Left renal pelvis (tissue), 4 donors: ENCODE measurements around the gene DPP7. TPM values are rescaled to one million over a fixed set of nuclear protein-coding genes. Genes with fewer than 3 reads are reported as not detected.

Experiments
- DNase-seq, 4 donors: peaks; one replicate each; pipeline ENCODE4 v3.0.0-alpha.2; 2013; ENCODE audit warnings: low read depth in 4 of 4, low spot score in 3 of 4
- polyA plus RNA-seq, 4 donors: library from polyadenylated mRNA; unstranded; fragments of 120-200 nt; gene quantifications; one replicate each; pipeline ENCODE4 v1.2.1, GENCODE V29; 2013; ENCODE audit not compliant: insufficient read length in 4 of 4

The DPP7 gene
- polyA plus RNA-seq, 4 donors = 11.1 to 34.8 (median 17.9) TPM

DNA sequence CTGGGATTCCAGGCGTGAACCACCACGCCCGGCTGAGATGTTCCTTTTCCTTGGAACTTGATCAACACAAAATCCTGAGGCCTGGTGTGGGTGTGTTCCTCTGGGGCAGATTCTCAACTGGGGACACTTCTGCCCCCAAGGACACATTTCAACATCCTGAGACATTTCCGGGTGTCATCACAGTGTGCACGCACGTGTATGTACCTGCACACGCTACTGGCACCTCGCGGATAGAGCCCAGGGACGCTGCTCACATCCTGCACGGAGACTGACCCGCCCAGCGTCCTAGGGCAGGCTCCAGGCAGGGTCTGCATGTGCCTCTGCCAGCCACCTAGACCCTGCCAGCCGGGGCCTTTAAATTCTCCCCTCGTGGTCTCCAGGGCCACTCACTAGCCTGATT is 52.1 kb downstream of the DPP7 start:
- DNase-seq = no peak

Other genes starting within 250 kb of the DPP7 start
- gene EDF1, start 248.4 kb downstream of the DPP7 start, polyA plus RNA-seq = 100 to 1,000 TPM; 266 to 396 (median 335) TPM
- 10 to 100 TPM in 3 of 4 donors, 1 to 10 TPM in 1; 6.4 to 16.3 (median 13.3) TPM for gene TRAF2, start 228.2 kb downstream of the DPP7 start, polyA plus RNA-seq
- 10 to 100 TPM; 34.7 to 67.2 (median 37.2) TPM for gene FBXW5, start 170.0 kb downstream of the DPP7 start, polyA plus RNA-seq
- gene C8G, start 169.5 kb downstream of the DPP7 start, polyA plus RNA-seq = 1 to 10 TPM in 1 of 4 donors, under 1 TPM in 3; 0.26 to 1.1 (median 0.52) TPM
- gene LCN12, start 162.5 kb downstream of the DPP7 start, polyA plus RNA-seq = 10 to 100 TPM in 3 of 4 donors, 1 to 10 TPM in 1; 1.4 to 54.6 (median 23.8) TPM
- gene PTGDS, start 137.2 kb downstream of the DPP7 start, polyA plus RNA-seq = 10 to 100 TPM in 3 of 4 donors, 1 to 10 TPM in 1; 3.8 to 66.7 (median 27.7) TPM
- gene LCNL1, start 131.7 kb downstream of the DPP7 start, polyA plus RNA-seq = under 1 TPM in 3 of 4 donors, not detected in 1; 0.11 to 0.45 (median 0.13) TPM
- gene PAXX, start 122.3 kb downstream of the DPP7 start, polyA plus RNA-seq = 10 to 100 TPM; 22.4 to 46.5 (median 28.3) TPM
- gene CLIC3, start 118.2 kb downstream of the DPP7 start, polyA plus RNA-seq = 1 to 10 TPM in 1 of 4 donors, under 1 TPM in 3; 0.34 to 1.4 (median 0.57) TPM
- 10 to 100 TPM; 18.7 to 52.8 (median 39.7) TPM for gene ABCA2, start 86.5 kb downstream of the DPP7 start, polyA plus RNA-seq
- not detected for gene FUT7, start 82.6 kb downstream of the DPP7 start, polyA plus RNA-seq
- 10 to 100 TPM; 20.4 to 48.7 (median 36.8) TPM for gene NPDC1, start 68.6 kb downstream of the DPP7 start, polyA plus RNA-seq
- 1 to 10 TPM; 3.2 to 7.5 (median 5.8) TPM for gene ENTPD2, start 60.7 kb downstream of the DPP7 start, polyA plus RNA-seq
- gene SAPCD2, start 44.2 kb downstream of the DPP7 start, polyA plus RNA-seq = 1 to 10 TPM; 4.5 to 8.3 (median 5.7) TPM
- gene UAP1L1, start 37.2 kb downstream of the DPP7 start, polyA plus RNA-seq = 1 to 10 TPM; 1.6 to 6.6 (median 4.9) TPM
- gene MAN1B1, start 27.7 kb downstream of the DPP7 start, polyA plus RNA-seq = 10 to 100 TPM; 48.7 to 73.8 (median 52.6) TPM
- gene GRIN1, start 24.4 kb upstream of the DPP7 start, polyA plus RNA-seq = under 1 TPM in 1 of 4 donors, not detected in 3; 0.20 TPM
- not detected for gene LRRC26, start 55.3 kb upstream of the DPP7 start, polyA plus RNA-seq
- gene TMEM210, start 57.3 kb upstream of the DPP7 start, polyA plus RNA-seq = not detected
- gene ANAPC2, start 73.8 kb upstream of the DPP7 start, polyA plus RNA-seq = 10 to 100 TPM; 32.7 to 54.9 (median 41.4) TPM
- gene SSNA1, start 73.9 kb upstream of the DPP7 start, polyA plus RNA-seq = 10 to 100 TPM; 35.6 to 63.6 (median 43.0) TPM
- gene TPRN, start 86.0 kb upstream of the DPP7 start, polyA plus RNA-seq = 10 to 100 TPM in 3 of 4 donors, 1 to 10 TPM in 1; 8.3 to 19.6 (median 11.5) TPM
- 10 to 100 TPM; 39.3 to 46.6 (median 44.9) TPM for gene TMEM203, start 90.9 kb upstream of the DPP7 start, polyA plus RNA-seq
- gene NDOR1, start 91.0 kb upstream of the DPP7 start, polyA plus RNA-seq = 10 to 100 TPM in 2 of 4 donors, 1 to 10 TPM in 2; 8.8 to 18.8 (median 9.6) TPM
- 10 to 100 TPM in 1 of 4 donors, 1 to 10 TPM in 3; 3.2 to 15.3 (median 8.1) TPM for gene RNF208, start 107.5 kb upstream of the DPP7 start, polyA plus RNA-seq
- 10 to 100 TPM in 2 of 4 donors, 1 to 10 TPM in 1, under 1 TPM in 1; 0.78 to 16.4 (median 7.9) TPM for gene CYSRT1, start 110.4 kb upstream of the DPP7 start, polyA plus RNA-seq
- gene RNF224, start 112.8 kb upstream of the DPP7 start, polyA plus RNA-seq = 10 to 100 TPM in 2 of 4 donors, 1 to 10 TPM in 1, under 1 TPM in 1; 0.41 to 15.5 (median 7.7) TPM
- gene SLC34A3, start 116.2 kb upstream of the DPP7 start, polyA plus RNA-seq = 10 to 100 TPM in 1 of 4 donors, 1 to 10 TPM in 2, under 1 TPM in 1; 0.37 to 13.7 (median 5.2) TPM
- gene TUBB4B, start 126.6 kb upstream of the DPP7 start, polyA plus RNA-seq = 100 to 1,000 TPM; 149 to 396 (median 315) TPM
- gene STPG3, start 136.6 kb upstream of the DPP7 start, polyA plus RNA-seq = 1 to 10 TPM in 3 of 4 donors, under 1 TPM in 1; 0.57 to 4.8 (median 1.7) TPM
- 10 to 100 TPM; 44.5 to 56.7 (median 50.4) TPM for gene NELFB, start 140.6 kb upstream of the DPP7 start, polyA plus RNA-seq
- gene TOR4A, start 163.0 kb upstream of the DPP7 start, polyA plus RNA-seq = 1 to 10 TPM; 3.0 to 5.8 (median 4.9) TPM
- gene NRARP, start 187.5 kb upstream of the DPP7 start, polyA plus RNA-seq = 1 to 10 TPM; 2.8 to 7.6 (median 6.7) TPM